Loucy (cell line): ENCODE measurements around the gene DLG2.

Experiments used
- H2AFZ ChIP-seq: fragments of 200-600 bp; sonication (generic); 2 replicates; pipeline ENCODE4 v1.6.0; 2016; ENCODE audit warnings: antibody characterized with exemption, mild to moderate bottlenecking, low read length, moderate library complexity
- H3F3A ChIP-seq: fragments of 200-600 bp; 2 replicates; pipeline ENCODE4 v1.6.0; 2016; ENCODE audit warnings: antibody characterized with exemption, low read depth, mild to moderate bottlenecking
- H3K27me3 ChIP-seq: fragments of 200-600 bp; sonication (generic); 2 replicates; pipeline ENCODE4 v1.6.1; 2014; ENCODE audit warnings: low read length, mild to moderate bottlenecking; ENCODE audit not compliant: insufficient read depth, poor library complexity, severe bottlenecking
- H3K36me3 ChIP-seq: fragments of 200-600 bp; sonication (generic); 2 replicates; pipeline ENCODE4 v1.6.1; 2016; ENCODE audit warnings: low read length; ENCODE audit not compliant: insufficient read depth
- H3K4me1 ChIP-seq: fragments of 200-600 bp; sonication (generic); 2 replicates; pipeline ENCODE4 v1.5.1; 2014; ENCODE audit warnings: low read length, mild to moderate bottlenecking; ENCODE audit not compliant: insufficient read depth, poor library complexity, severe bottlenecking
- H3K4me2 ChIP-seq: fragments of 200-600 bp; sonication (generic); 2 replicates; pipeline ENCODE4 v1.6.0; 2014; ENCODE audit warnings: antibody characterized with exemption, low read length, low read depth, mild to moderate bottlenecking; ENCODE audit not compliant: poor library complexity, severe bottlenecking
- H3K4me3 ChIP-seq: fragments of 200-600 bp; sonication (generic); 2 replicates; pipeline ENCODE4 v1.5.1; 2014; ENCODE audit warnings: low read length, mild to moderate bottlenecking, mixed read lengths; ENCODE audit not compliant: poor library complexity, severe bottlenecking
- H3K79me2 ChIP-seq: fragments of 200-600 bp; sonication (generic); 2 replicates; pipeline ENCODE4 v1.6.1; 2014; ENCODE audit warnings: low read length; ENCODE audit not compliant: insufficient read depth
- H3K9ac ChIP-seq: fragments of 200-600 bp; sonication (generic); 2 replicates; pipeline ENCODE4 v1.6.0; 2014; ENCODE audit warnings: mild to moderate bottlenecking, low read depth, low read length, moderate library complexity; ENCODE audit not compliant: poor library complexity, severe bottlenecking
- H3K9me2 ChIP-seq: fragments of 200-600 bp; sonication (generic); replicated peaks from 2 replicates; pipeline ENCODE4 v1.6.1; 2016; ENCODE audit warnings: low read depth, low read length, mixed read lengths
- H3K9me3 ChIP-seq: fragments of 200-600 bp; sonication (generic); 2 replicates; pipeline ENCODE4 v1.6.1; 2014; ENCODE audit warnings: mild to moderate bottlenecking, antibody characterized with exemption, low read length, low read depth; ENCODE audit not compliant: insufficient read depth
- H4K20me1 ChIP-seq: fragments of 200-600 bp; sonication (generic); 2 replicates; pipeline ENCODE4 v1.6.0; 2014; ENCODE audit warnings: antibody characterized with exemption, low read length, mild to moderate bottlenecking; ENCODE audit not compliant: insufficient read depth, poor library complexity, severe bottlenecking
- CTCF ChIP-seq: fragments of 200-600 bp; sonication (generic); conservative IDR thresholded peaks from 2 replicates; pipeline ENCODE4 v1.5.1; 2014; ENCODE audit warnings: mild to moderate bottlenecking, antibody characterized with exemption, low read length
- EZH2phosphoT487 ChIP-seq: fragments of 200-600 bp; IDR thresholded peaks from 2 replicates; pipeline ENCODE4 v1.6.1; 2018; ENCODE audit warnings: antibody characterized with exemption, mild to moderate bottlenecking, moderate library complexity, borderline replicate concordance

Gene DLG2

GRCh38 chr11:84817998-84818397, 809.1 kb downstream of the DLG2 start:
- H3K9me3 ChIP-seq = no peaks in the 10 kb centered on the region
- H3K27me3 ChIP-seq = no peaks in the 10 kb centered on the region
- H3K9ac ChIP-seq = no peak overlapping the region
- H3K9me2 ChIP-seq = no peaks in the 10 kb centered on the region
- H3K4me2 ChIP-seq = no peak overlapping the region
- H4K20me1 ChIP-seq = no peaks in the 10 kb centered on the region
- no peak overlapping the region for H3K4me3 ChIP-seq
- H2AFZ ChIP-seq = no peak overlapping the region
- H3F3A ChIP-seq = no peaks in the 10 kb centered on the region
- H3K36me3 ChIP-seq = no peaks in the 10 kb centered on the region
- no peaks in the 10 kb centered on the region for H3K4me1 ChIP-seq
- no peaks in the 10 kb centered on the region for H3K79me2 ChIP-seq
- TF ChIP-seq CTCF = no peak
- TF ChIP-seq EZH2phosphoT487 = no peak

- Histone ChIP-seq H3K4me1 (no peaks in the 10 kb centered on the region), H3K4me3 (no peak overlapping the region), H3K9me3 (no peaks in the 10 kb centered on the region), H2AFZ (no peak overlapping the region), H3K27me3 (no peaks in the 10 kb centered on the region), H3K79me2 (no peaks in the 10 kb centered on the region), H3K36me3 (no peaks in the 10 kb centered on the region), H4K20me1 (no peaks in the 10 kb centered on the region), H3K9me2 (no peaks in the 10 kb centered on the region), H3F3A (no peaks in the 10 kb centered on the region), H3K4me2 (no peak overlapping the region), H3K9ac (no peak overlapping the region)
- TF ChIP-seq CTCF (no peak), EZH2phosphoT487 (no peak)
These were observed 814.6 kb downstream of the DLG2 start for GRCh38 chr11:84812471-84812969.

GRCh38 chr11:84806354-84806753, 820.8 kb downstream of the DLG2 start:
- H4K20me1 ChIP-seq = no peaks in the 10 kb centered on the region
- H3K36me3 ChIP-seq = no peaks in the 10 kb centered on the region
- peaks cover 13% of the 10 kb centered on the region; the same call in 1 of the 2 replicates for H3K9me3 ChIP-seq
- H3K4me2 ChIP-seq = no peak overlapping the region
- H3K27me3 ChIP-seq = no peaks in the 10 kb centered on the region
- no peaks in the 10 kb centered on the region for H3K4me1 ChIP-seq
- TF ChIP-seq CTCF (no peak), EZH2phosphoT487 (no peak)
- H3K79me2 ChIP-seq = no peaks in the 10 kb centered on the region
- H3K4me3 ChIP-seq = no peak overlapping the region
- no peak overlapping the region for H2AFZ ChIP-seq
- H3F3A ChIP-seq = no peaks in the 10 kb centered on the region
- no peaks in the 10 kb centered on the region for H3K9me2 ChIP-seq
- no peak overlapping the region for H3K9ac ChIP-seq
